IMR-90 (cell line): Measurements from ENCODE around the gene DLGAP4. TPM values are rescaled to one million over a fixed set of nuclear protein-coding genes. Genes with fewer than 3 reads are reported as not detected.

ENCODE experiments used
- ATAC-seq: fragments of 200-7000 bp; cut with Tn5 transposase; 2 replicates; pipeline ENCODE4 v1.9.1; 2020; ENCODE audit warnings: low read depth, mild to moderate bottlenecking, moderate library complexity
- BruUV-seq: library from RNA; stranded (reverse); fragments of 400-500 nt; replicated peaks from 2 replicates; lab custom pipeline; 2021; lab: Mats Ljungman, UMichigan
- CTCF ChIA-PET: fragments of 300-600 bp; formaldehyde crosslinking; extraction: SDS; loops from one replicate; lab custom pipeline; 2021; ENCODE audit warnings: antibody characterized with exemption; lab: Yijun Ruan, JAX
- POLR2A ChIA-PET: fragments of 300-600 bp; sonication (Branson Sonifier 250); formaldehyde crosslinking; loops from one replicate; lab custom pipeline; 2022; ENCODE audit warnings: antibody characterized with exemption; ENCODE audit not compliant: unreplicated experiment; lab: Charles Lee
- DNase-seq: peaks from one replicate; pipeline ENCODE4 v3.0.0; 2013
- H2AFZ ChIP-seq: replicated peaks from 2 replicates; pipeline ENCODE3; 2013; ENCODE audit warnings: low read length, mild to moderate bottlenecking; ENCODE audit not compliant: poor library complexity
- H2AK5ac ChIP-seq: 2 replicates; pipeline ENCODE4 v1.6.1; 2013; ENCODE audit warnings: low read depth, low read length, inconsistent platforms
- H2AK9ac ChIP-seq: replicated peaks from 2 replicates; pipeline ENCODE3; 2013; ENCODE audit warnings: mild to moderate bottlenecking, low read depth, low read length, moderate library complexity; ENCODE audit not compliant: poor library complexity
- H2BK120ac ChIP-seq: 2 replicates; pipeline ENCODE4 v1.6.1; 2013; ENCODE audit warnings: low read depth, low read length, inconsistent platforms
- H2BK15ac ChIP-seq: 3 replicates; pipeline ENCODE4 v1.6.1; 2013; ENCODE audit warnings: low read depth, low read length, inconsistent platforms
- H2BK20ac ChIP-seq: 2 replicates; pipeline ENCODE4 v1.6.1; 2013; ENCODE audit warnings: low read depth, mild to moderate bottlenecking, inconsistent platforms, low read length, moderate library complexity
- H2BK5ac ChIP-seq: 2 replicates; pipeline ENCODE4 v1.6.1; 2013; ENCODE audit warnings: mild to moderate bottlenecking, low read depth, low read length, inconsistent platforms; ENCODE audit not compliant: poor library complexity, severe bottlenecking
- H3K14ac ChIP-seq: replicated peaks from 2 replicates; pipeline ENCODE4 v1.6.1; 2013; ENCODE audit warnings: low read depth, low read length, inconsistent platforms
- H3K18ac ChIP-seq: 2 replicates; pipeline ENCODE4 v1.6.1; 2013; ENCODE audit warnings: low read depth, low read length, control low read depth
- H3K23ac ChIP-seq: 2 replicates; pipeline ENCODE4 v1.6.1; 2013; ENCODE audit warnings: low read depth, low read length, inconsistent platforms
- H3K27ac ChIP-seq: 2 replicates; pipeline ENCODE4 v1.5.1; 2013; ENCODE audit warnings: mild to moderate bottlenecking, control low read depth, low read length; ENCODE audit not compliant: insufficient read depth
- H3K27me3 ChIP-seq: 2 replicates; pipeline ENCODE4 v1.6.1; 2013; ENCODE audit warnings: low read length; ENCODE audit not compliant: control insufficient read depth, insufficient read depth
- H3K36me3 ChIP-seq: 2 replicates; pipeline ENCODE4 v1.6.1; 2013; ENCODE audit warnings: low read length, mixed read lengths; ENCODE audit not compliant: control insufficient read depth, insufficient read depth
- H3K4ac ChIP-seq: 2 replicates; pipeline ENCODE4 v1.6.1; 2013; ENCODE audit warnings: low read depth, low read length, inconsistent platforms
- H3K4me1 ChIP-seq: 2 replicates; pipeline ENCODE4 v1.6.1; 2013; ENCODE audit warnings: low read length, mixed read lengths; ENCODE audit not compliant: control insufficient read depth, insufficient read depth
- H3K4me2 ChIP-seq: 2 replicates; pipeline ENCODE4 v1.6.1; 2013; ENCODE audit warnings: low read depth, mild to moderate bottlenecking, control low read depth, low read length, moderate library complexity
- H3K4me3 ChIP-seq: 2 replicates; pipeline ENCODE4 v1.5.1; 2013; ENCODE audit warnings: low read depth, mild to moderate bottlenecking, control low read depth, low read length, moderate library complexity; ENCODE audit not compliant: insufficient read depth
- H3K56ac ChIP-seq: 2 replicates; pipeline ENCODE4 v1.6.1; 2013; ENCODE audit warnings: low read length, inconsistent platforms; ENCODE audit not compliant: insufficient read depth; ENCODE audit errors: extremely low read depth
- H3K79me1 ChIP-seq, 2 experiments: 2 replicates each; pipeline ENCODE4 v1.6.1; 2013; ENCODE audit warnings: low read length in 2 of 2, inconsistent platforms in 1 of 2, low read depth in 1 of 2
- H3K9ac ChIP-seq: 2 replicates; pipeline ENCODE4 v1.6.1; 2013; ENCODE audit warnings: low read depth, low read length, control low read depth
- H3K9me1 ChIP-seq: 2 replicates; pipeline ENCODE4 v1.6.1; 2013; ENCODE audit warnings: low read length, inconsistent platforms; ENCODE audit not compliant: insufficient read depth
- H3K9me3 ChIP-seq: 2 replicates; pipeline ENCODE4 v1.6.1; 2013; ENCODE audit warnings: low read length; ENCODE audit not compliant: control insufficient read depth, insufficient read depth
- H4K20me1 ChIP-seq: 2 replicates; pipeline ENCODE4 v1.6.1; 2013; ENCODE audit warnings: low read length, inconsistent platforms; ENCODE audit not compliant: insufficient read depth
- H4K5ac ChIP-seq: 2 replicates; pipeline ENCODE4 v1.6.1; 2013; ENCODE audit warnings: mild to moderate bottlenecking, low read depth, low read length, control low read depth
- H4K8ac ChIP-seq, 2 experiments: 2 replicates each; pipeline ENCODE4 v1.6.1; 2013; ENCODE audit warnings: low read depth in 2 of 2, low read length in 2 of 2, control low read depth in 1 of 2, inconsistent platforms in 1 of 2
- H4K91ac ChIP-seq: 2 replicates; pipeline ENCODE4 v1.6.1; 2013; ENCODE audit warnings: low read depth, low read length, inconsistent platforms; ENCODE audit not compliant: insufficient read depth
- BHLHE40 ChIP-seq: fragments of 150-350 bp; IDR thresholded peaks from 2 replicates; pipeline ENCODE4 v1.6.1; 2016; ENCODE audit warnings: mild to moderate bottlenecking, low read depth, low read length
- CEBPB ChIP-seq: IDR thresholded peaks from 2 replicates; pipeline ENCODE4 v1.6.1; 2012; ENCODE audit warnings: low read depth, low read length, improper control_type of control experiment
- CHD1 ChIP-seq: IDR thresholded peaks from 2 replicates; pipeline ENCODE4 v1.6.1; 2012; ENCODE audit warnings: low read depth, low read length, improper control_type of control experiment
- FOS ChIP-seq: fragments of 150-350 bp; IDR thresholded peaks from 2 replicates; pipeline ENCODE4 v1.6.1; 2016; ENCODE audit warnings: low read depth, low read length
- MAFK ChIP-seq: IDR thresholded peaks from 2 replicates; pipeline ENCODE4 v1.6.1; 2012; ENCODE audit warnings: low read depth, low read length, improper control_type of control experiment
- MAZ ChIP-seq: IDR thresholded peaks from 2 replicates; pipeline ENCODE4 v1.6.1; 2012; ENCODE audit warnings: low read depth, mild to moderate bottlenecking, low read length, improper control_type of control experiment, moderate library complexity, borderline replicate concordance
- NFE2L2 ChIP-seq: fragments of 150-350 bp; IDR thresholded peaks from 2 replicates; pipeline ENCODE4 v1.6.1; 2016; ENCODE audit warnings: low read depth, mild to moderate bottlenecking, low read length
- POLR2A ChIP-seq: IDR thresholded peaks from 2 replicates; pipeline ENCODE4 v1.6.1; 2012; ENCODE audit warnings: mild to moderate bottlenecking, low read depth, low read length
- RAD21 ChIP-seq: IDR thresholded peaks from 2 replicates; pipeline ENCODE4 v1.6.1; 2012; ENCODE audit warnings: low read length, improper control_type of control experiment
- RCOR1 ChIP-seq: IDR thresholded peaks from 2 replicates; pipeline ENCODE4 v1.6.1; 2012; ENCODE audit warnings: mild to moderate bottlenecking, low read length, improper control_type of control experiment; ENCODE audit not compliant: insufficient replicate concordance
- RFX5 ChIP-seq: IDR thresholded peaks from 2 replicates; pipeline ENCODE4 v1.8.0; 2012; ENCODE audit warnings: low read depth, mild to moderate bottlenecking, low read length, moderate library complexity
- SMC3 ChIP-seq: fragments of 150-350 bp; IDR thresholded peaks from 2 replicates; pipeline ENCODE4 v1.6.1; 2016; ENCODE audit warnings: low read depth, mild to moderate bottlenecking, antibody characterized with exemption, low read length, moderate library complexity
- WGBS, 2 experiments: methylation state at CpG; one replicate each; pipeline versions ENCODE4 v1.1.5 to v1.1.7; 2013; ENCODE audit warnings: missing lambda C conversion rate in 2 of 2; ENCODE audit not compliant: insufficient read length in 1 of 2; ENCODE audit errors: extremely low coverage in 2 of 2; 5-methylcytosine and 5-hydroxymethylcytosine counted together
- dilution Hi-C: fragments of 300-500 bp; cut with HindIII; formaldehyde crosslinking; loops from one replicate; pipeline ENCODE4 v1.14.3; 2018; ENCODE audit warnings: low sequenced_read_pairs; ENCODE audit not compliant: unreplicated experiment
- in situ Hi-C: fragments of 300-500 bp; cut with MboI; formaldehyde crosslinking; loops from 3 replicates; pipeline ENCODE4 v1.14.3; 2019; ENCODE audit warnings: low sequenced_read_pairs, inconsistent platforms, mixed read lengths
- intact Hi-C: fragments of 100-400 bp; cut with micrococcal nuclease; formaldehyde crosslinking; loops from 2 replicates; pipeline ENCODE4 v1.10.0; 2022
- polyA plus RNA-seq, 3 experiments: library from polyadenylated mRNA; depleted of rRNA; stranded (reverse); fragments of >200 nt; gene quantifications; 2 replicates each; pipeline ENCODE4 v1.2.3, GENCODE V29; 2012; ENCODE audit warnings: low replicate concordance in 1 of 3
- total RNA-seq: library from RNA; depleted of rRNA; stranded (reverse); fragments of >200 nt; gene quantifications from 2 replicates; pipeline ENCODE4 v1.2.3, GENCODE V29; 2012
- TF ChIP-seq, protein P1 (sequence below): conservative IDR thresholded peaks from 2 replicates; pipeline ENCODE4 v1.5.1; 2012; ENCODE audit warnings: mild to moderate bottlenecking, low read depth, low read length, improper control_type of control experiment
- TF ChIP-seq, protein P2 (sequence below): fragments of 150-350 bp; IDR thresholded peaks from 2 replicates; pipeline ENCODE4 v1.6.1; 2017; ENCODE audit warnings: mild to moderate bottlenecking, antibody characterized with exemption, low read length, low read depth
- TF ChIP-seq, protein P3 (sequence below): fragments of 150-350 bp; IDR thresholded peaks from 2 replicates; pipeline ENCODE4 v1.6.1; 2016; ENCODE audit warnings: low read depth, mild to moderate bottlenecking, low read length, moderate library complexity, borderline replicate concordance

Gene DLGAP4
- total and polyA plus RNA-seq, 2 of the 4 experiments (the other 2 are of a cell fraction): 32.3 to 73.2 TPM

DNA sequence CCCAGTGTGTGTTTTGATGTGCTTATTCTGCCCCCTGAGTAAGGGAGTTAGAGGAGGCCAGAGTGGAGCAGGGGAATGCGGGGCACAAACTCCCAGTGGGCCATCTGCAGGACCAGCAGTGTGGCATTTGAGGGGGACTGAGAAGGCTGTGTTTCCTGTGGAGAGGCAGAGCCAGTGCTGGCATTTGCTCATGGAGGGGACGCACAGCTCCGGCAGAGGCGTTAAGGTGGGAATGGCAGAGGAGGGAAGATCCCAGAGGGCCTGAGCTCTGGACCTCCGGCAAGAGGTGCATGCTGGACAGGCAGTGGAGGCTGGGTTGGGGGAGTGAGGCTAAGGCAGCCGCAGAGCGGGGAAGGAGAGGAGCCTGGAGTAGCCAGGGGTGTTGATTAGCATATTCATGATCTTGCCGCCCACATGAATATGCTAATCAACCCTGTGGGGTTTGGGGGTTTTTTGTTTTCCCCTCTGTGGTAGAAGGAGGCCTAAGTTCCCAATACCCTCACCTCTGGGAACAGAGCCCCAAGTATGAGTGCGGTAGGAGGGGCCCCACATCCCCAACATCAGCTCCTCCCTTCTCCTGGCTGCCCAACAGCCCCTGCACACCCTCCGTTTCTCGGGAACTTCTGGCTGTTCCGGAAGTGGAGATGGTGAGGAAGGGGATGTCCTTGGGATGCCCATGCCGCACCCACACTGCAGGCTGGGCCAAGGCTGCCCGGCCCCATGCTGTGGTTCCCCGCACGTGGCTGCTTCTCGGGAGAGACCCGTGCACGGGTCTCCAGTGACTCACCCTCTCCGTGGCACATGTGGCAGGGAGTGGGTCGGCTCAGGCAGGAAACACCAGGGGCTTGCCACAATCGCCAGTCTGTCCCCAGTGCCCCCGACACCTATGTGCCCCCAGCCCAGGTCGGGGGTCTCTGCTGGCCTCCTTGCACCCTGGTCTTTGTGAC is 33.8 kb downstream of the DLGAP4 start:
- Histone ChIP-seq H2BK15ac (no peak overlapping the region), H3K4me1 (no peaks in the 10 kb centered on the region)
- 28% methylated on average over 10 of the region's 24 CpGs; no CpG with 5 or more reads in 1 of the 2 experiments for WGBS, 2 experiments

More for the DNA sequence above, 33.8 kb downstream of the DLGAP4 start:
- H2BK20ac ChIP-seq: no peak overlapping the region
- peaks cover 32% of the 10 kb centered on the region for H3K27me3 ChIP-seq
- ChIA-PET CTCF (no interaction called here), POLR2A (no interaction called here)
- DNase-seq (no peak), ATAC-seq (no peak)
- no peak overlapping the region for H2BK5ac ChIP-seq
- H4K91ac ChIP-seq: no peak overlapping the region
- no peak overlapping the region for H3K23ac ChIP-seq
- intact Hi-C loops (no loop called here), dilution Hi-C loops (no loop called here), in situ Hi-C loops (no loop called here)
- H3K9me3 ChIP-seq: no peaks in the 10 kb centered on the region
- H2AK9ac ChIP-seq: no peak overlapping the region
- H2AK5ac ChIP-seq: no peak overlapping the region
- no peak overlapping the region for H3K18ac ChIP-seq
- no peak overlapping the region for H4K8ac ChIP-seq
- H3K14ac ChIP-seq: no peak overlapping the region
- no peak overlapping the region for H4K5ac ChIP-seq
- no peak overlapping the region for H2BK120ac ChIP-seq
- no peak overlapping the region for H3K9ac ChIP-seq
- no peak overlapping the region for H3K4ac ChIP-seq
- no peaks in the 10 kb centered on the region for H3K36me3 ChIP-seq
- no peak overlapping the region for H2AFZ ChIP-seq
- H3K56ac ChIP-seq: no peak overlapping the region
- no peak overlapping the region for H3K4me3 ChIP-seq
- TF ChIP-seq RFX5: no peak
- TF ChIP-seq RAD21: no peak
- no peak for TF ChIP-seq FOS
- no peak for TF ChIP-seq POLR2A
- no peak for TF ChIP-seq RCOR1
- TF ChIP-seq, protein P1, sequence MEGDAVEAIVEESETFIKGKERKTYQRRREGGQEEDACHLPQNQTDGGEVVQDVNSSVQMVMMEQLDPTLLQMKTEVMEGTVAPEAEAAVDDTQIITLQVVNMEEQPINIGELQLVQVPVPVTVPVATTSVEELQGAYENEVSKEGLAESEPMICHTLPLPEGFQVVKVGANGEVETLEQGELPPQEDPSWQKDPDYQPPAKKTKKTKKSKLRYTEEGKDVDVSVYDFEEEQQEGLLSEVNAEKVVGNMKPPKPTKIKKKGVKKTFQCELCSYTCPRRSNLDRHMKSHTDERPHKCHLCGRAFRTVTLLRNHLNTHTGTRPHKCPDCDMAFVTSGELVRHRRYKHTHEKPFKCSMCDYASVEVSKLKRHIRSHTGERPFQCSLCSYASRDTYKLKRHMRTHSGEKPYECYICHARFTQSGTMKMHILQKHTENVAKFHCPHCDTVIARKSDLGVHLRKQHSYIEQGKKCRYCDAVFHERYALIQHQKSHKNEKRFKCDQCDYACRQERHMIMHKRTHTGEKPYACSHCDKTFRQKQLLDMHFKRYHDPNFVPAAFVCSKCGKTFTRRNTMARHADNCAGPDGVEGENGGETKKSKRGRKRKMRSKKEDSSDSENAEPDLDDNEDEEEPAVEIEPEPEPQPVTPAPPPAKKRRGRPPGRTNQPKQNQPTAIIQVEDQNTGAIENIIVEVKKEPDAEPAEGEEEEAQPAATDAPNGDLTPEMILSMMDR: no peak
- no peak for TF ChIP-seq NFE2L2
- TF ChIP-seq MAFK: no peak
- TF ChIP-seq, protein P2, sequence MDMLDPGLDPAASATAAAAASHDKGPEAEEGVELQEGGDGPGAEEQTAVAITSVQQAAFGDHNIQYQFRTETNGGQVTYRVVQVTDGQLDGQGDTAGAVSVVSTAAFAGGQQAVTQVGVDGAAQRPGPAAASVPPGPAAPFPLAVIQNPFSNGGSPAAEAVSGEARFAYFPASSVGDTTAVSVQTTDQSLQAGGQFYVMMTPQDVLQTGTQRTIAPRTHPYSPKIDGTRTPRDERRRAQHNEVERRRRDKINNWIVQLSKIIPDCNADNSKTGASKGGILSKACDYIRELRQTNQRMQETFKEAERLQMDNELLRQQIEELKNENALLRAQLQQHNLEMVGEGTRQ: no peak
- no peak for TF ChIP-seq BHLHE40
- no peak for TF ChIP-seq CHD1
- TF ChIP-seq MAZ: no peak
- TF ChIP-seq, protein P3, sequence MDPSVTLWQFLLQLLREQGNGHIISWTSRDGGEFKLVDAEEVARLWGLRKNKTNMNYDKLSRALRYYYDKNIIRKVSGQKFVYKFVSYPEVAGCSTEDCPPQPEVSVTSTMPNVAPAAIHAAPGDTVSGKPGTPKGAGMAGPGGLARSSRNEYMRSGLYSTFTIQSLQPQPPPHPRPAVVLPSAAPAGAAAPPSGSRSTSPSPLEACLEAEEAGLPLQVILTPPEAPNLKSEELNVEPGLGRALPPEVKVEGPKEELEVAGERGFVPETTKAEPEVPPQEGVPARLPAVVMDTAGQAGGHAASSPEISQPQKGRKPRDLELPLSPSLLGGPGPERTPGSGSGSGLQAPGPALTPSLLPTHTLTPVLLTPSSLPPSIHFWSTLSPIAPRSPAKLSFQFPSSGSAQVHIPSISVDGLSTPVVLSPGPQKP: no peak
- TF ChIP-seq SMC3: no peak
- no peak for TF ChIP-seq CEBPB
- H4K20me1 ChIP-seq: no peaks in the 10 kb centered on the region
- H3K27ac ChIP-seq: no peak overlapping the region
- no peaks in the 10 kb centered on the region for H3K9me1 ChIP-seq
- H3K4me2 ChIP-seq: no peak overlapping the region
- no peaks in the 10 kb centered on the region for H3K79me1 ChIP-seq
- no TSS peak for BruUV-seq
